Uterus (tissue), 4 donors: ENCODE data around the gene SMOC1. TPM values are rescaled to one million over a fixed set of nuclear protein-coding genes. Genes with fewer than 3 reads are reported as not detected.

Experiments used
- DNase-seq, 2 donors: peaks; one replicate each; pipeline ENCODE4 v3.0.0-alpha.2; 2019 to 2020
- H3K27ac ChIP-seq, 2 donors: fragments of 200-600 bp; sonication (generic); 1 replicate in 1 of 2; 2 replicates in 1 of 2; pipeline ENCODE4 v1.5.1; 2016 to 2018
- H3K27me3 ChIP-seq, 2 donors: fragments of 200-600 bp; sonication (generic); one replicate each; pipeline ENCODE4 v1.5.1; 2018 to 2019; ENCODE audit warnings: control low read depth in 1 of 2
- H3K36me3 ChIP-seq, 2 donors: fragments of 200-600 bp; sonication (generic); one replicate each; pipeline ENCODE4 v1.5.1; 2019; ENCODE audit warnings: control low read depth in 1 of 2
- H3K4me1 ChIP-seq, 2 donors: fragments of 200-600 bp; sonication (generic); one replicate each; pipeline ENCODE4 v1.5.1; 2018 to 2019; ENCODE audit warnings: control low read depth in 1 of 2
- H3K4me3 ChIP-seq, 2 donors: fragments of 200-600 bp; sonication (generic); 1 replicate in 1 of 2; 2 replicates in 1 of 2; pipeline ENCODE4 v1.5.1; 2018 to 2019; ENCODE audit warnings: mild to moderate bottlenecking in 1 of 2
- H3K9me3 ChIP-seq, 2 donors: fragments of 200-600 bp; sonication (generic); one replicate each; pipeline ENCODE4 v1.5.1; 2019; ENCODE audit warnings: control low read depth in 1 of 2
- CTCF ChIP-seq, 4 experiments: fragments of 200-600 bp in 2 of 4; fragments of 450-650 bp in 2 of 4; sonication (generic) in 2 of 4; IDR thresholded peaks; one replicate each; pipeline ENCODE4 v1.5.1; 2016 to 2019; ENCODE audit warnings: antibody characterized with exemption in 4 of 4, mild to moderate bottlenecking in 2 of 4, moderate library complexity in 1 of 4
- POLR2A ChIP-seq, 2 donors: fragments of 450-650 bp; IDR thresholded peaks; one replicate each; pipeline ENCODE4 v1.6.1; 2016; ENCODE audit warnings: antibody characterized with exemption in 2 of 2, mild to moderate bottlenecking in 1 of 2, moderate library complexity in 1 of 2
- intact Hi-C: fragments of 100-400 bp; cut with DNase I; formaldehyde crosslinking; loops from one replicate; pipeline ENCODE4 v1.15.1; 2023; ENCODE audit warnings: low total_unique reads
- total RNA-seq, 4 donors: library from RNA; depleted of rRNA in 3 of 4; stranded (reverse); fragments of >200 nt in 3 of 4; gene quantifications; one replicate each; pipeline versions ENCODE4 v1.1.0 to v1.2.4, GENCODE V29; 2014 to 2023
- donor health status: DM: yes; HTN: yes; CAD: no.

SMOC1 gene
- total RNA-seq, 4 donors from 2014 or later, result 0.59 to 2.1 (median 2.0) TPM; not detected in 1

- DNase-seq, result no peak
- Histone ChIP-seq H3K36me3 (no peaks in the 10 kb centered on the region), H3K9me3 (no peaks in the 10 kb centered on the region), H3K4me1 (no peaks in the 10 kb centered on the region), H3K27me3 (no peaks in the 10 kb centered on the region), H3K27ac (no peak overlapping the region), H3K4me3 (no peak overlapping the region)
- TF ChIP-seq POLR2A (IDR thresholded peaks at IDR 0.05), result no peak
- TF ChIP-seq CTCF (IDR thresholded peaks at IDR 0.05), result no peak
- intact Hi-C loops, result no loop called here
Measured at GRCh38 chr14:69992564-69992963, 113.3 kb downstream of the SMOC1 start.

- no peak overlapping the region for H3K27ac ChIP-seq
Measured at GRCh38 chr14:69993326-69993725, 114.1 kb downstream of the SMOC1 start.

GRCh38 chr14:69994002-69994401, 114.8 kb downstream of the SMOC1 start:
- H3K4me1 ChIP-seq, result no peaks in the 10 kb centered on the region
- TF ChIP-seq CTCF (IDR thresholded peaks at IDR 0.05) (no peak), POLR2A (IDR thresholded peaks at IDR 0.05) (no peak)
- no peak for DNase-seq
- no peak overlapping the region for H3K27ac ChIP-seq
- H3K9me3 ChIP-seq, result no peaks in the 10 kb centered on the region
- intact Hi-C loops, result no loop called here
- no peak overlapping the region for H3K4me3 ChIP-seq
- no peaks in the 10 kb centered on the region for H3K36me3 ChIP-seq
- H3K27me3 ChIP-seq, result no peaks in the 10 kb centered on the region

More at GRCh38 chr14:69993326-69993725, 114.1 kb downstream of the SMOC1 start:
- TF ChIP-seq CTCF (IDR thresholded peaks at IDR 0.05), result no peak
- no peak for TF ChIP-seq POLR2A (IDR thresholded peaks at IDR 0.05)
- no peak for DNase-seq
- Histone ChIP-seq H3K4me1 (no peaks in the 10 kb centered on the region), H3K27me3 (no peaks in the 10 kb centered on the region), H3K4me3 (no peak overlapping the region), H3K9me3 (no peaks in the 10 kb centered on the region), H3K36me3 (no peaks in the 10 kb centered on the region)
- intact Hi-C loops, result no loop called here

- intact Hi-C loops, result no loop called here
- Histone ChIP-seq H3K27ac (no peak overlapping the region), H3K4me3 (no peak overlapping the region), H3K27me3 (no peaks in the 10 kb centered on the region), H3K36me3 (no peaks in the 10 kb centered on the region), H3K9me3 (no peaks in the 10 kb centered on the region), H3K4me1 (no peaks in the 10 kb centered on the region)
- no peak for DNase-seq
- TF ChIP-seq CTCF (IDR thresholded peaks at IDR 0.05) (no peak), POLR2A (IDR thresholded peaks at IDR 0.05) (no peak)
Measured at GRCh38 chr14:69996216-69996615, 117.0 kb downstream of the SMOC1 start.

DNA sequence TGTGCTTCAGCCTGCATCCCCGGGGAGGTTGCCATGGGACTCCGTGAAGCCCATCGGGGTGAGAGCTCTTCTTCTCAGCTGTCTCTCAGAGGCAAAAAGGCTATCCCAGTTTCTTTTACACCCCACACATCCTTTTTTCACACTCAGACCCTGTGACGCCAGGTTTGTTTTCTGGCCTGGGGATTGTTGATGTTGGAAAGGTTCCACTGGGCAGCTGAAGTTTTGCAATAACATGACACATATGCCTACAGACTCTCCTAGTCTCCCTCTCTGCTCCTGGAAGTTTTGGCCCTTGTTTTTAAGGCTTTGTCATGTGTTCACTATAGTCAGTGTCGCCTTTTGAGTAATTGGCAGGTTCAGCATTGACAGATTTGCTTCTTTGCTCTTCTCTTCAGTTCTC, 118.6 kb downstream of the SMOC1 start:
- Histone ChIP-seq H3K4me1 (no peaks in the 10 kb centered on the region), H3K9me3 (no peaks in the 10 kb centered on the region), H3K4me3 (no peak overlapping the region), H3K36me3 (no peaks in the 10 kb centered on the region), H3K27ac (no peak overlapping the region), H3K27me3 (no peaks in the 10 kb centered on the region)
- no peak for DNase-seq
- TF ChIP-seq CTCF (IDR thresholded peaks at IDR 0.05) (no peak), POLR2A (IDR thresholded peaks at IDR 0.05) (no peak)
- intact Hi-C loops, result no loop called here
